Activated T-cell treated with anti-CD3 and anti-CD28 coated beads for 4 hours (primary cell): ENCODE results near the gene SCAMP5.

Experiments used
- DNase-seq: peaks from one replicate; pipeline ENCODE4 v3.0.0-alpha.2; 2020

SCAMP5 gene

DNA sequence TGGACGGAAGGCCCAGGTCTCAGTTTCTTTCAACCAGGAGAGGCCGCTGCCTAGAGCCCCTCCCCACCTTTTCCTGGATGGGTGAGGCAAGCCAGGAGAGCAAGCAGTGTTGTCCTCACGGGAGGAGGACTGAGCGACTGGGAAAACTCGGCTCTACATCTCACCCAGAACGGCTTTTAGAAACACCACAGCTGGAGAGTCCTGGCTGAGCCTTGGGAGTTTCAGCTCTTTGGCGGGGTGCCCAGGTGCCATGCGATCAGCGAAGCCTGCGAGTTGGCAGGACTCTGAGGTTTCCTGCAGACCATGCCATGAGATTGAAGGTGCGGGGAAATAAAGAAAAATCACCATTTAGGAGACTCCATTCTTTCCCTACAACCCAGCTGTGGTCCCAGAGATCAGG is 54.0 kb downstream of the SCAMP5 start:
- DNase-seq: no peak

DNA sequence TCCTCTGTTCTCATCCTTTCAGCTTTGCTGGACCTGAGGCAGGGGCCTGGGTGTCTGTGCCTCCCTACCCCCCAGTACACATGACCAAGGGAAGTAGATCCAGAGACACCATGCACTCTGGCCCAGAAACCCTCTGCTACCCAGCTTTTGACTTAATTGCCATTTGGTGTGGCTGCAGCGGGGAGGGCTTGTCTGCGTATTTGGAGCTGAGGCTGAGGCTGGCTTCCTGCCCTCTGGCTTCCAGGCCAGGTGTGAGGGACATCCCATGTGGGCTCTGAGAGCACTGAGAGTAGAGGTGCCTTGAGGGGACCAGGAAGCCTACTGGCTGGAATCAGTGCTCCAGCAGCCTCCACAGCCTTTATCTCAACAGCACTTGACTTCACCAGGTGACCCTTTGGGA is 54.9 kb downstream of the SCAMP5 start:
- DNase-seq: no peak

DNA sequence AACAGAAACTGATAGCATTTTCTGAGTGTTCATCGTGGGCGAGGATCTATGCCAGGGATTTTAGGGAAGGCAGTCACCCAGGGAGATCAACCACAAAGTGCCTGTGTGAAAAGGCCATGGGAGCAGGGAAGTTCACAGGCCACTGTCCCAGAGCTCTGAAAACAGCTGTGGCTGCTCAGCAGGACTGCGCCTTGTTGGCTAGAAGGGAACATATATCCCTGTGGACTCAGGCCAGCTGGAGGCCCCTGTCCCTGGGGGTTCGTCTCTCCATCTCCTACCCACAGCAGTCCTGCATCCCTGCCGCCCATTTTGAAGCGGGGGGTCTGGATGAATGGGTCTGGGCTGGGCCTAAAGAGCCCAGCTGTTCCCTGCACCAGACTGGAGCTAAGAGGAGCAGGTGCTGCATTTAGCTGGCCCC is 55.8 kb downstream of the SCAMP5 start:
- no peak for DNase-seq

DNA sequence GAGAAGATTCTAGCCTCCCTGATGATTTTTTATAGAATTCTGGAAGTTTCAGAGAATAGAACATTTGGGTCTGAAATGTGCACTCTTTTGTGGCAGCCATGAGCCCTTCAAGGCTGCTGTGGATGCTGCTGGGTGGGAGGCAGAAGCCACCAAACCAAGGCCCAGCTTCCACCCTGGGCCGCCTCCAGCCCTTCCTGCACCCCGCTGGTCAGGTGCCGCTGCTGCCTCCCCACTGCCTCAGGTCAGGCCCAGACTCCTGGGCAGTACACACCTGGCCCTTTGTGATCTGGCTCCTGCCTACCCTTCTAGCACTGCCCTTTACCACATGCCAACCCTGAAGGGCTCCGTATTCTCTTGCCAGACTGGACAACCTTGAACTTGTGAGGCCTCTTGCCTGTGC is 56.3 kb downstream of the SCAMP5 start:
- DNase-seq: no peak

DNA sequence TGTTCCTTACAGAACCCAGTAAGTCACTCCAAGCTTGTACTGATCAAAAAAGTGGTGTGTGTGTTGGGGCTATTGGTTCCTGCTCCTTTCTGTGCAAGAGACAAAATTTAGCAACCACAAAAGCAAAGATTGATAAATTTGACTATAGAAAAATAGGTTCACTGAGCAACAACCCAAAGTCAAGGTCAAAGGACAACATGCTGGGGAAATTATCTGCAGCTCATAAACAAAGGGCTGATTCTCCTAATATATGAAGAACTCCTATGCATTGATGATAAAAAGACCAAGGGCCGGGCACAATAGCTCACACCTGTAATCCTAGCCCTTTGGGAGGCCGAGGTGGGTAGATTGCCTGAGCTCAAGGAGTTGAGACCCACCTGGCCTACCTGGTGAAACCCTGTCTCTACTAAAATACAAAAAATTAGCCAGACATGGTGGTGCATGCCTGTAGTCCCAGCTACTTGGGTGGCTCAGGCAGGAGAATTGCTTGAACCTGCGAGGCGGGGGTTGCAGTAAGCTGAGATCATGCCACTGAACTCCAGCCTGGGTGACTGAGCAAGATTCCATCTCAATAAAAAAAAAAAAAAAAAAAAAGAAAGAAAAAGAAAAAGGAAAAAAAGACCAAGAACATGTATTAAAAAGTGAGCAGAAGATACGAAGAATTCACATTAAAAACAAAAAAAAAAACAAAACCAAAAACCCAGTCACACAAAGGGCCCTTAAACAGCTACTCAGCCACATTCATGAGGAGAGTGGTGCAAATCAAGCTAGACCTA is 57.8 kb downstream of the SCAMP5 start:
- no peak for DNase-seq

DNA sequence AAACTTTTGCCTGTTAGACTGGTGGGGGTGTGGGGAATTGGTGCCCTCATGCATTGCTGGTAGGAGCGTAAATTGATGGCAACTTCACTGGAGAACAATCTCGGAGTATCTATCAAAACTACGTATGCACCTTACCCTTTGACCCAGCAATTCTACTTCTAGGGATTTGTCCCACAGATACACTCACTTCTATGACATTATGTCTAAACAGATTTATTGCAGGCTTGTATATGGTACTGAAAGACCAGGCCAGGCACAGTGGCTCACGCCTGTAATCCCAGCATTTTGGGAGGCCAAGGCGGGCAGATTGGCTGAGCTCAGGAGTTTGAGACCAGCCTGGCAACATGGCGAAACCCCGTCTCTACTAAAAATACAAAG is 58.4 kb downstream of the SCAMP5 start:
- DNase-seq: no peak

DNA sequence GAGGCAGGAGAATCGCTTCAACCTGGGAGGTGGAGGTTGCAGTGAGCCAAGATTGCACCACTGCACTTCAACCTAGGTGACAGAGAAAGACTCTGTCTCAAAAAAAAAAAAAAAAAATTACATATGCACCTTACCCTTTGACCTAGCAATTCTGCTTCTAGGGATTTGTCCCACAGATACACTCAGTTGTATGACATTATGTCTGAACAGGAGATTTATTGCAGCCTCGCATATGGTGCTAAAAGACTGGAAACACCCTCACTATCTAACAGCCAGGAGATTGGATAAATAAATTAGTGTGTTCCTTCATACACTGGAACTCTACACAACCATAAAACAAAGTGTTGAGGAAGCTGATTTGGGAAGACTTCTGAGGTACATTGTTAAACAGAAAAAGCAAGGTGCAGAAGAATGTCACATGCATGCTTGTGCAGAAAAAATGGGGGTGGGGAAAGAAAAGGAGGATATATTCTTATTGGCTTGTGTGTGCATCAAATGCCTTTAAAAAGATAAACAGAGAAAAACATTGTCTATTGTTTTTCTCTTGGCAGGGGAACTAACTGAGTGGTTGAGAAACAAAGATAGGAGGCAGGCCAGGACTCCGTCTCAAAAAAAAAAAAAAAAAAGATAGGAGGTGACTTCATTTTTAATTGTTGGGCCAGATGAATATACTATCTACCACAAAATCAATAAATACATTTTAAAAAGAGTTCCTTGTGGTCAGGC is 59.0 kb downstream of the SCAMP5 start:
- DNase-seq: no peak

DNA sequence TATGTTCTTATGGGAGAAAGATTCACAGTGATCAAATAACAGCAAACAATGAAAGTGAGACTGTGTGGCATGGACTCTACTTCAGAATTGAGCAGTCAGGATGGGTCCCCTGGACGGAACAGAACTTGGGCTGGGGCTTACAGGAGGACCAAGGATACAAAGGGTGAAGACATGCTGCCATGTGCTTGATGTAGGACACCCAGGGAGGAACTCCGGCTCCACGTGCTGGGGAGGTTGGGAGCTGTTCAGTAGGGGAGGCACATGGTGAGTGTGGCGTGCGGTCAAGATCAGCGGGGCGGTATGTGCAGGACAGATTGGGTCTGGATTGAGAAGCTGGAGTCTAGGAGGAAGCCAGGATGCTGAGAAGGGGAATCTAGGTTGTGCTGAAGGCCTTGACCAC is 60.7 kb downstream of the SCAMP5 start:
- no peak for DNase-seq

DNA sequence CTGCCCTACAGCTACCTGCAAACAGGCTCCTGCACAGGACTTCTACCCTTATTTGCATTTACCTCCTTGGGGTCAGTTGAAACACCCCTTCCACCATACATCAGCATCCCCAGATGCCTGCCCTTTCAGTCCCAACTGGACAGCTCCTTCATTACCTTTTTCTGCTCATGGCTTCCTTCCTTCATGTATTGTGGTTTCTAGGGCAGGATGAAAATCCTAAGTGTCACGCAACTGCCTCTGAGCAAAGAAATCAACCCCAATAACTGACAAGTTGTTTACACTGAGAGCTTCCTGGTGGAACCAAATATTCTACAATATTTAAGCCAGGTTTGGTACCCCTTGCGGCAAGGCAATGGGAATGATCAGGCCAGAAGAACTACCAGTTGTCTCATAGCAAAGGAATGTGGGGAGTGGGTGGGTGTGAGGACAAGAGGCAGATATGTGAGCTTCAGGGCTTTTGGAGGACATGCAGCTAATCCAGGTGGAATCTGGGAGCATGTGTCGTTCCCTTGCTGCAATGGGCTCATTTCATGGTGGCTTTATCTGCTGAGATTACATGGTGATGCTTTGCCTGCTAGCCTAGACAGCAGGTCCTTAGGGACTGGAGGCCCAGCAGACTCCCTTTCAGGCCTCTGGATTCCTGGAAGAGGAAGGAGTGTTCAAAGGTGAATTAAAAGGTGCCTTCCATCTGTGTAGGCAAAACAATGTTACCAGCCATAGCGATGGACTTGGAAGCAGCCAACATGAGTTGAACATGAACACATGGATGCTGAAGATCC is 63.0 kb downstream of the SCAMP5 start:
- DNase-seq: no peak

DNA sequence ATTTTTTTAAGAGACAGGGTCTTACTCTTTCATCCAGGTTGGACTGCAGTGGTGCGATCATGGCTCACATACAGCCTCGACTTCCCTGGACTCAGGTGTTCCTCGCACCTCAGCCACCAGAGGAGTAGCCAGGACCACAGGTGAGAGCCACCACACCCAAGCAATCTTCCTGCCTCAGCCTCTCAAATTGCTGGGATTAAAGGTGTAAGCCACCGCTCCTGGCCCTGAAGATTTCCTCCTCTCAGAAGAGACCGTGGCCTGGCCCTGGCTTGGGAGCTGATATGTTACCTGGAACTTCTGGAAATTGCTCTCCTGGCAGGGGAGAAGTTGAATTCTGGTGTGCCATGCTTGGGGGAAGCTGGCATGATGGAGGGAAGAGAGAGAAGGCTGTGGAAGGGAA is 64.2 kb downstream of the SCAMP5 start:
- DNase-seq: no peak

DNA sequence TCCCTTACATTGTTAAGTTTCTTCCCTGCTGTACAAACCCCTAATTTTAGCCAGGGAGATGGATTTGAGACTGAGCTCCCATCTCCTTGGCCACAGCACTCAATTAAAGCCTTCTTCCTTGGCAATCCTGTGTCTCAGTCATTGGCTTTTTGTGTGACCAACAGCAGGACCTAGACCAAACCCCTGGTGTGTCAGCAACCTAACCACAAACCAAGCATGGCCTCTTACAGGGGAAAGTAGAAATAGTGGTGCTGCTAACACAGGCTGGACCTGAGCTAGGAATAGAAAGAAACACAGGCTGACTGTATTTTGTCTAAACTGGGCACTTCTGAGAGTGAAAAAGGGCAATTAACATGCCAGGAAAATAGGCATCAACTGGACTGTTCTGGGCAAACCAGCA is 65.9 kb downstream of the SCAMP5 start:
- no peak for DNase-seq

DNA sequence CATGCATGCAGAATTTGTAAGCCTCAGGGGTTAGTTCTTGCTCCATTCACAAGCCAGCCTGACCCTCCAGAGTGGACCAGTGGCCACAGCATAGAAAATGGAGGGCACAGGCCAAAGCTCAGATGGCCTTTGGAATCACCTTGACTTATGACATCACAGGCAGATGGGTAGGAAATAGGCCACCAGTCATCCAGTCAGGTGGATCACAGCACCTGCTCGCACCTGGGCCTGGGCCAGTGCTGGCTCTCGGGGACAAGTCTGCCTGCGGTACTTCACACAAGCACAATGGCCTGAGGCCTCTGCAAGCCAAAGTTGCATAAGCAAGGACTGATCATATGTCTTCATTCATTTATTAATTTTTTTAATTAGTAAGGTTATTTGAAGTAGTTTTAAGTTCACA is 67.3 kb downstream of the SCAMP5 start:
- DNase-seq: no peak

DNA sequence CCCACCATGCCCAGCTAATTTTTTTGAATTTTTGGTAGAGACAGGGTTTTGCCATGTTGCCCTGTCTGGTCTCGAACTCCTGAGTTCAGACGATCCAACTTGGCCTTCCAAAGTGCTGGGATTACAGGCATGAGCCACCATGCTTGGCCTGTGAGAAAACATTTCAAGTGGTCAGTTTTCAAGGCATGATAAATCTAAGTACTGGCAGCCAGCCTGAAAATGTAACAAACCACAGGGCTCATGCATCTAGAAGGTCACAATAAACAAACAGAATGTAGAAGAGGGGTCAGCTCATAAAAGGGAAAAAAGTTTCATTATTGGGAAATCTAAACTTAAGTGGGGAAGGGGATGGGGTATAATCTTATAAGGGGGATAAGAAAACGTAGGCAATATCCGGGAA is 68.0 kb downstream of the SCAMP5 start:
- DNase-seq: no peak

DNA sequence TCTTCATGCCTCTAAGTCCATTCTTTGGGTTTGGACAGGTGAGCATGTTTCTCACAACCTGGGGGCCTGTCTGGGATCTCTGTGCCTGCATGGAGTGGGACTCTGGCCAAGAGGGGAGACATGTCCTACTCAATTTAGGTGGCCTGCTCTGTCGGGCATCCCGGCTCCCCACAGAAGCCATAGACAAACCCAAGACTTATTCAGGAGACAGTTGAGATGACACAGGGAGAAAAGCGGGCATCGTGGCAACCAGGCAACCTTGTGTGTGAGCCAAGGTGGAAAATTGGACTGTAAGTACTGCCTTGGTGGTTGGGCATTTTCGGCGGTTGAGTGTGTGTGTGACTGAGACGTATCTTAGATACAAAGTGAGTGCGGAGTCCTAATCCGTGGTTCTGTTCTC is 68.5 kb downstream of the SCAMP5 start:
- DNase-seq: no peak

DNA sequence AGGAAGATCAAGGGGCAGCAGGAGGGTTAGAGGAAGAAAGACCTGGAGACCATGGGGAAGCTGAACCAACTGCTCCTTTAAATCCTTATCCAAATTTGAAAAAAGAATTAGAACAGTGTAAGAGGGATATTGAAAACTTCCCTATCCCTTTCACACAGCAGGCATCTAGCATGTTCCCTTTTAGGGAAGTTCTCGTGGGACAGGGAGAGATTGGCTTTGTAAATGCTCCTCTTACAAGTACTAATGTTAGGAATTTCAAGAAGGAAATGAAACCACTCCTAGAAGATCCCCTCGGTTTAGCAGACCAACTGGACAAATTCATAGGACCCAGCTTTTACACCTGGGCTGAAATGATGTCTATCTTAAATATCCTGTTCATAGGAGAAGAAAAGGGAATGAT is 69.5 kb downstream of the SCAMP5 start:
- no peak for DNase-seq

DNA sequence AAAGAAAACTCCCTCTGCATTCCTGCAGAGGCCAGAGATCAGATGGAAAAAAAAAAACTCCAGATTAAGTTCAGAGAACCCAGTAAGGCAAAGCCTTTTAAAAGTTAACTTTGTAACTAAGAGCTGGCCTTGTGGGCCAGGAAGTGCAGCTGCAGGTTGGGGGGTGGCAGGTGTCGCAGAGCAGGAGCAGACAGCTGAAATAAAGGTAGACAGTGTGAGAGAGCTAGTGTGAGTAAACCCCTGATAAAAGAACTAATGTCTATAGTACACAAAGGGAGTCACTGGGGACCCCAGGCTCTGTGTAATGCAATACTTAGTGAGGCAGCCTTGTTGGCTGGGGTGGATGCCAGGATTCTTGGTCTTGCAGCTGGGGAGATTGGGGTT is 70.1 kb downstream of the SCAMP5 start:
- no peak for DNase-seq

DNA sequence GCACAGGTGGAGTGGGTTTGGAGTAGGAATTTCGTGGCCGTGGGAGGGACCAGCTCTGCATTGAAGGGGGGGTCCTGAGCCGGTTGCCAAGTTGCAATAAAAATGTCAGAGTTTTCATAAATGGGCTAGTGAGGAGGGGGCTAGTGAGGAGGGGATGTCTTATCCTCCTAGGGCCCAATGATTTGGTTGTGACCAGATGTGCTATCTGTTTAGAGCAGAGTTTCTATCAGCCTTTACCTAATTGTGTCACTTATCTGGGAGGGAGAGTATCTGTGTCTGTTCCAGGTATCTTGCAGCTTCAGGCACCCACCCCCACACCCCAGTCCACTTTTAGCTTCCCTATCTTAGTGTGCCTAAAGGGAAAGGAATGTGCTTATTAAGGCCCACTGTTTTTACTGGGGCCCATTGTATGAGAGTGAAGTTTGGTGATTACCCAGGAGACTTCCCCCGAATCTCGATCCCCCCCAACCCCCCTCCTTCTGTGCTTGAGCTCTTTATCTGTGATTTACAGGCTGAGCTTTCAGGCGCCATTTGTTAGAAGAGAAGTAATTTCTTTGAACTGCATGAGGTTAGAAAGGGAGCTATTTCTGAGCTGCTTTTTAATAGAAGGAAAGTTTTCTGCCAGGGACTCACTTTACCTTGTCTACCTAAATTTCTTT is 70.6 kb downstream of the SCAMP5 start:
- no peak for DNase-seq

DNA sequence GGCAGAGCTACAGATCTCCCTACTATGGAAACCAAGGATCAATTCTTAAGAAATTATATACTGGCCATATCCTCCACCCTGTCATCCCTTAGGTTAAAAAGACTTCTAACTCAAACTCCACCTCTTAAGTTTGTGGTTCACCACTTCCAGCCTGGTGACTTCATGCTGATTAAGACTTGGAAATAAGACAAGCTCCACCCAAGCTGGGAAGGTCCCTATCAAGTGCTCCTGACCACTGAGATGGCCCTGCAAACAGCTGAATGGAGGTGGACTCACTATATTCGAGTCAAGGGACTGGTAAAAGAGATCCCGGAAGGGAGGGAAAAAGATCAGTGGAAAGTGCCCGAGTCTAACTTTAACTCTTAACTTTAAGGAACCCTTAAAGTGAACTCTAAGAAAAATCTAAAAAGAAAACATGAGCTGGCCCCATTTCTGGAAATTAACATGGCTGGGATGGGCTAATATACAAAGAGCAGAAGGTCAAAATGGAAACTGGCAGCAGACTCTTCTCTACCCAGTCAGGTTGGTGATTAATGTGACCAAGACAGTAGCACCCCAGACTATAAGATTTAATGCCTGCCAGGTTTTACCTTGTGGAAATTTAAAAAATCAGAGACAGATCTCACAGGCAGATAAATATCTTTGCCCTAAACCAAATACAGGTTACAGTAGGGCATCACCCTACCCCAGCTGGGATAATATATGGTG is 71.9 kb downstream of the SCAMP5 start:
- DNase-seq: no peak

DNA sequence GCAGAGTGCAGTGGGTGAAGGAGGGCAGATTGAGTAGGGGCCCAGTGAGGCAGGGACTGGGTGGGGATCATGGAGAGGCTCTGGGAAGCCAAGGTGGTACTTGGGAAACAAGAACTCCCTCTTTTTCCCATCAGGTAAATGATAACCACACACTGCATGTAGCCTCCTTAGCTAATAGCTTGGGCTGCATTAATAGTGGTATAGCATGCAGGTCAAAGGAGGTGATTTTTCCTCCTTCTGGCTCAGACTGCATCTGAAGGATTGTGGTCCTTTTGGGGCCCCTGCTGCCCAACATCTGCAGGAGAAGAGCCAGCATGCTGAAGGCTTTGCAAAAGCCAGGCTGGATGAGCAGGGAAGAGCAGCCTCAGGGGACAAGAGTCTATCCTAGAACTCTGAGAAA is 73.4 kb downstream of the SCAMP5 start:
- no peak for DNase-seq

DNA sequence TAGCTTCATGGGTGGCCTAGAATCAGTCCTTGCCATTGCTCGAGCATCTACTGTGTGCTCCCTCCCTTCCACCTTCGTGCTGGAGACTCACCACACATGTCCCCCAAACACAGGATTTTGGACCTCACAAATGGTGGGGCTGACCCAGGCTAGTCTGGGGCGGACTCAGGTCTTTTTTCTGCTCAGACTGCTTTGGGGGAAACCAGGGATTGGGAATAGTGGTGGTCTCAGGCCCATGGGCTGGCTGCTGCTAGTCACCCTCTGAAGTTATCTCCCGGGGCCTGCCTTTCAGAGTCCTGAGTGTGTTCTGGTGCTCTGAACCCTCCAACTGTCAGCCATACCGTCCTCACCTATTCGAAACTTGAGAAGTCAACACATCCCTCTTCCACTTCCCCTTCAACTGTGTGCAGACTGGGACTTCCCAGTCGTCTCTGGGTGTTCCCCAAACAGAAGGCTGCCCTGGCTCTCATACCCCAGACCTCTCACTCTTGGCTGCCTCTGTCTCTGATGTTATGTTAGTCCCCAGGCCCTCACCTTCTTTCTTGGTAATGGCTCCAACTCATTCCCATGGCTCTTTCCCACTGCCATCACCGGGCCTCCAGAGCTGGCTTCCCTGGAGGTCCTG is 74.0 kb downstream of the SCAMP5 start:
- no peak for DNase-seq

DNA sequence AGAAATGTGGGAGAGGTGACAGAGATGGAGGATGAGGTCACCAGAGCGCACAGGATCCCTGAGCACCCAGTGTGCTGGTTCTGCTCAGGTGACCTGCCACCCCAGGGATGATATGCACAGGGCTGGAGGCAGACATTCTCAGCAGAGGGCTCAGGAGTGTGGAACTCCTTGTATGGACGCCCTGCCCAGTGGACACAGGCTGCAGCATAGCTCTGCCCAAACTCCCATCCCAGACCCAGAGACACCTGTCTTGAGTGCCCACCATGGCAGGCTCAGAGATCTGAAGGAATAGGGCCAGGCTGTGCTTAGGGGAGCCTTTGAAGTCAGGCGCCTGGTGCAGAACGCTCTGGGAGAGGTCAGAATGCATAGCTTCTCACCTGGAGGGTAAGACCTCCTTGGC is 75.3 kb downstream of the SCAMP5 start:
- no peak for DNase-seq
